Measurements from ENCODE around the gene SIVA1.

Gene SIVA1

DNA sequence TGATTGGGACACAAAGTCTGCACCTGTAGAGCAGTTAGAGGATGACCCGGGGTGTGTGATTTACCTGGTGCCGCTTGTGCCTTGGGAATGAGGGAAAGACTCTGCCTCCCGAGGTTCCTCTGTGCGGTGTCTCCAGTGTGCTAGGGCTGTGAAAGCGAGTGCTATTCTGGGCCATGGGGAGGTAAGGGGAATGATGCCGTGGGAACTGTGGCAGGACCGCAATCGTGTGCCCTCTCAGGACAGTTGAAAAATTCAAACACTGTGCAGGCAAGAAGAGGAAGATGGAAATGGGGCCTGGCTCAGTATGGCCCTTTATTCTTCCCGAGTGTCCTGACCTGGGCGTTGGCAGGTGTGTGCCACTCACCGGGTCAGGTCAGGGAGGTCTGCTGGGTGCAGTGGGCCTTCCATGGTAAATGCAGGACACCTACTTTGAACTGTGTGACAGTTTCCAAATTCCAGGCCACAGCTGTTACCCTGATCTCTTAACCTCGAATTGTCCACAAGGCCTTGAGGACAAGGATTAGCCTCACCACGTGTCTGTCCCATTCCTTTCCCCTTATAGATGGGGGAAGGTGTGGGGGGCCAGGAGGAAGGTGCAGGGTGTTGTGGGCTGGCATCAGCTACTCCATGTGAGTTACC is 1.4 kb downstream of the SIVA1 start:
- no peak for DNase-seq (ENCODE audit: low spot score)
- no peak for TF ChIP-seq CTCF (IDR thresholded peaks at IDR 0.05)
- Histone ChIP-seq H3K4me3 (peak overlapping the region; percentile 99), H3K27ac (no peak overlapping the region)

DNA sequence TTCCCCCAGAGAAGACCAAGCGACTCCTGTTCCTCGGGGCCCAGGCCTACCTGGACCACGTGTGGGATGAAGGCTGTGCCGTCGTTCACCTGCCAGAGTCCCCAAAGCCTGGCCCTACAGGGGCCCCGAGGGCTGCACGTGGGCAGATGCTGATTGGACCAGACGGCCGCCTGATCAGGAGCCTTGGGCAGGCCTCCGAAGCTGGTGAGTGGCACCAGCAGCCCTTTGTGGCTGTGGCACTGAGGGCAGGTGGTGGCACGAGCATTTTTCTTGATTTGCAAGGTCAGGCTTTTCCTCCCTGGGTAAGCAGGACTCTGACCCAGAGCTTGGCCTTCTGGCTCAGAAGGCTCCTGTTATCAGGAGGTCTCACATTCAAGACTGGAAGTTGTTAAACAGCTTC is 2.7 kb downstream of the SIVA1 start:
- TF ChIP-seq CTCF (IDR thresholded peaks at IDR 0.05), result no peak
- no peak for DNase-seq (ENCODE audit: low spot score)
- no peak overlapping the region for H3K4me3 ChIP-seq
- H3K27ac ChIP-seq, result no peak overlapping the region

GRCh38 chr14:104756477-104757237 is 3.7 kb downstream of the SIVA1 start:
- no peak overlapping the region for H3K27ac ChIP-seq
- H3K4me3 ChIP-seq, result no peak overlapping the region
- DNase-seq (ENCODE audit: low spot score), result no peak
- no peak for TF ChIP-seq CTCF (IDR thresholded peaks at IDR 0.05)

DNA sequence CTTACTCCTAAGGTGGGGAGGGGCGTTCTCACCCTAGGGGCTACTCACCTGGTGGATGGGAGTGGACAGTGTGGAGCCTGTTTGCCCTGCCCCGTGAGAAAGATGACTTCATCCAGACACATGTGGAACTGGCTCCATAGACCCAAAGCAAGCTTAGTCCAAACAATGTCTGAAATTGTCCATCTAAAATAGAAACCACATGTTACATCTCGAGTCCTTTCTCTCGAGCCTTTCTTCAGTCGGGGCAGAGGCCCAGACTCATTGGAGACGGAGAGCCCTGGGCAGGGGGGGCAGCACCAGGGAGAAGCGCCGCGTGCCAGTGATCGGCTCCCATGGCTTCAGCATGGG is 4.3 kb downstream of the SIVA1 start:
- Histone ChIP-seq H3K27ac (no peak overlapping the region), H3K4me3 (no peak overlapping the region)
- no peak for DNase-seq (ENCODE audit: low spot score)
- TF ChIP-seq CTCF (IDR thresholded peaks at IDR 0.05), result no peak

- Histone ChIP-seq H3K27ac (no peak overlapping the region), H3K4me3 (no peak overlapping the region)
- no peak for TF ChIP-seq CTCF (IDR thresholded peaks at IDR 0.05)
- no peak for DNase-seq (ENCODE audit: low spot score)
Observed at GRCh38 chr14:104757681-104758392, 4.9 kb downstream of the SIVA1 start.

GRCh38 chr14:104758981-104759969 is 6.3 kb downstream of the SIVA1 start:
- no peak for DNase-seq (ENCODE audit: low spot score)
- no peak overlapping the region for H3K4me3 ChIP-seq
- TF ChIP-seq CTCF (IDR thresholded peaks at IDR 0.05), result no peak
- H3K27ac ChIP-seq, result no peak overlapping the region
